H1 (cell line): ENCODE measurements around the gene ZC3H12C. TPM values are rescaled to one million over a fixed set of nuclear protein-coding genes. Genes with fewer than 3 reads are reported as not detected.

Experiments used
- CTCF ChIA-PET: fragments of 300-600 bp; sonication (Branson Sonifier 250); formaldehyde crosslinking; loops from one replicate; lab custom pipeline; 2021; ENCODE audit not compliant: partially characterized antibody; lab: Charles Lee
- POLR2A ChIA-PET: fragments of 300-600 bp; sonication (Branson Sonifier 250); formaldehyde crosslinking; loops from one replicate; lab custom pipeline; 2021; ENCODE audit warnings: inconsistent platforms; ENCODE audit not compliant: partially characterized antibody; lab: Charles Lee
- DNase-seq, 2 experiments: peaks; one replicate each; pipeline versions ENCODE4 v3.0.0 to v3.0.0-alpha.2; 2010 to 2022; ENCODE audit warnings: low spot score in 2 of 2, low read depth in 1 of 2, mixed read lengths in 1 of 2
- FAIRE-seq: peaks from 2 replicates; lab custom pipeline; 2011; peaks lifted over from hg19 to GRCh38; lab: Jason Lieb, UNC
- H2AFZ ChIP-seq: 2 replicates; pipeline ENCODE4 v1.8.1; 2012; ENCODE audit warnings: low read length, inconsistent platforms
- H2AK5ac ChIP-seq: 2 replicates; pipeline ENCODE4 v1.6.1; 2013; ENCODE audit warnings: low read depth, low read length
- H2BK120ac ChIP-seq: replicated peaks from 2 replicates; pipeline ENCODE3; 2013; ENCODE audit warnings: low read depth, low read length, inconsistent platforms
- H2BK12ac ChIP-seq: 2 replicates; pipeline ENCODE4 v1.6.1; 2013; ENCODE audit warnings: low read depth, low read length
- H2BK15ac ChIP-seq: 2 replicates; pipeline ENCODE4 v1.6.1; 2013; ENCODE audit warnings: low read length
- H2BK20ac ChIP-seq: 2 replicates; pipeline ENCODE4 v1.6.1; 2013; ENCODE audit warnings: low read length
- H2BK5ac ChIP-seq: 2 replicates; pipeline ENCODE4 v1.6.1; 2013; ENCODE audit warnings: low read depth, low read length
- H3K14ac ChIP-seq: 2 replicates; pipeline ENCODE4 v1.6.1; 2013; ENCODE audit warnings: inconsistent platforms; ENCODE audit not compliant: insufficient read length
- H3K18ac ChIP-seq: 2 replicates; pipeline ENCODE4 v1.6.1; 2013; ENCODE audit warnings: low read length; ENCODE audit errors: extremely low read depth
- H3K23ac ChIP-seq: 2 replicates; pipeline ENCODE4 v1.6.1; 2013; ENCODE audit warnings: inconsistent platforms; ENCODE audit not compliant: insufficient read length
- H3K23me2 ChIP-seq: 2 replicates; pipeline ENCODE4 v1.6.1; 2013; ENCODE audit warnings: low read depth, low read length
- H3K27ac ChIP-seq: 2 replicates; pipeline ENCODE4 v1.6.1; 2011; ENCODE audit warnings: low read depth, low read length, inconsistent platforms
- H3K27me3 ChIP-seq, 4 experiments: replicated peaks in 1 of 4; 1 replicate in 1 of 4; 2 replicates in 3 of 4; pipeline versions ENCODE4 v1.6.1 to v1.8.1; 2011 to 2013; ENCODE audit warnings: low read length in 3 of 4, mild to moderate bottlenecking in 3 of 4, inconsistent platforms in 2 of 4, mixed read lengths in 2 of 4, moderate library complexity in 1 of 4; ENCODE audit not compliant: control insufficient read depth in 3 of 4, insufficient read depth in 3 of 4; ENCODE audit errors: extremely low read depth in 1 of 4
- H3K36me3 ChIP-seq, 4 experiments: 2 replicates each; pipeline versions ENCODE4 v1.6.1 to v1.8.1; 2011 to 2013; ENCODE audit warnings: mild to moderate bottlenecking in 4 of 4, low read length in 3 of 4, moderate library complexity in 2 of 4, control low read depth in 1 of 4, inconsistent platforms in 1 of 4; ENCODE audit not compliant: insufficient read depth in 4 of 4, control insufficient read depth in 2 of 4
- H3K4ac ChIP-seq: replicated peaks from 2 replicates; pipeline ENCODE3; 2013; ENCODE audit warnings: low read length, low read depth, mixed read lengths, inconsistent platforms; ENCODE audit not compliant: insufficient read length
- H3K4me1 ChIP-seq, 4 experiments: replicated peaks in 1 of 4; 1 replicate in 1 of 4; 2 replicates in 3 of 4; pipeline versions ENCODE4 v1.6.1 to v1.8.1; 2011 to 2013; ENCODE audit warnings: low read length in 3 of 4, inconsistent platforms in 2 of 4, mixed read lengths in 1 of 4; ENCODE audit not compliant: insufficient read depth in 4 of 4, control insufficient read depth in 3 of 4
- H3K4me2 ChIP-seq, 2 experiments: 2 replicates each; pipeline versions ENCODE4 v1.6.1 to v1.8.1; 2011 to 2013; ENCODE audit warnings: low read depth in 2 of 2, low read length in 2 of 2, control low read depth in 1 of 2, inconsistent platforms in 1 of 2, mild to moderate bottlenecking in 1 of 2; ENCODE audit not compliant: insufficient read depth in 1 of 2
- H3K4me3 ChIP-seq, 4 experiments: fragments of 200-600, 300-600 bp in 1 of 4; sonication (generic), shearing (Covaris generic), sonication (Bioruptor Twin) in 1 of 4; 2 replicates each; pipeline versions ENCODE4 v1.5.1 to v1.8.1; 2011 to 2016; ENCODE audit warnings: low read length in 4 of 4, low read depth in 3 of 4, control low read depth in 2 of 4, inconsistent platforms in 2 of 4, mild to moderate bottlenecking in 2 of 4, mixed read lengths in 1 of 4, moderate library complexity in 1 of 4; ENCODE audit not compliant: insufficient read depth in 2 of 4; ENCODE audit errors: extremely low read depth in 1 of 4
- H3K56ac ChIP-seq: replicated peaks from 2 replicates; pipeline ENCODE3; 2013; ENCODE audit warnings: low read depth, mild to moderate bottlenecking, mixed read lengths, low read length, inconsistent platforms; ENCODE audit not compliant: insufficient read length
- H3K79me1 ChIP-seq: 2 replicates; pipeline ENCODE4 v1.6.1; 2013; ENCODE audit warnings: low read depth, low read length, control low read depth
- H3K79me2 ChIP-seq, 2 experiments: 2 replicates each; pipeline versions ENCODE4 v1.6.1 to v1.8.1; 2012 to 2013; ENCODE audit warnings: low read length in 2 of 2, mild to moderate bottlenecking in 2 of 2, inconsistent platforms in 1 of 2; ENCODE audit not compliant: insufficient read depth in 2 of 2, control insufficient read depth in 1 of 2
- H3K9ac ChIP-seq, 4 experiments: replicated peaks in 1 of 4; 1 replicate in 1 of 4; 2 replicates in 3 of 4; pipeline versions ENCODE4 v1.6.1 to v1.8.1; 2011 to 2013; ENCODE audit warnings: low read depth in 3 of 4, low read length in 3 of 4, control low read depth in 2 of 4, mild to moderate bottlenecking in 2 of 4, moderate library complexity in 2 of 4, inconsistent platforms in 1 of 4; ENCODE audit errors: extremely low read depth in 1 of 4
- H3K9me3 ChIP-seq, 2 experiments: 2 replicates each; pipeline versions ENCODE4 v1.6.1 to v1.8.1; 2012 to 2013; ENCODE audit warnings: mild to moderate bottlenecking in 2 of 2, moderate library complexity in 2 of 2, control low read depth in 1 of 2, inconsistent platforms in 1 of 2, low read depth in 1 of 2, low read length in 1 of 2, mixed read lengths in 1 of 2; ENCODE audit not compliant: insufficient read depth in 2 of 2
- H4K20me1 ChIP-seq, 2 experiments: replicated peaks in 1 of 2; 2 replicates each; pipeline versions ENCODE3 to v1.8.1; 2011 to 2013; ENCODE audit warnings: inconsistent platforms in 2 of 2, low read length in 2 of 2, mild to moderate bottlenecking in 1 of 2; ENCODE audit not compliant: insufficient read depth in 2 of 2, control insufficient read depth in 1 of 2
- H4K5ac ChIP-seq: 2 replicates; pipeline ENCODE4 v1.6.1; 2013; ENCODE audit warnings: low read length, low read depth, mixed read lengths, inconsistent platforms; ENCODE audit not compliant: insufficient read length
- H4K8ac ChIP-seq: 2 replicates; pipeline ENCODE4 v1.8.0; 2013; ENCODE audit warnings: mild to moderate bottlenecking, moderate library complexity, low read length, inconsistent platforms; ENCODE audit not compliant: insufficient read depth; ENCODE audit errors: extremely low read depth
- H4K91ac ChIP-seq: replicated peaks from 2 replicates; pipeline ENCODE3; 2013; ENCODE audit warnings: low read length, mixed read lengths, inconsistent platforms; ENCODE audit not compliant: insufficient read length
- BACH1 ChIP-seq: IDR thresholded peaks from 2 replicates; pipeline ENCODE4 v1.6.1; 2012; ENCODE audit warnings: low read length, improper control_type of control experiment
- BRCA1 ChIP-seq: IDR thresholded peaks from 2 replicates; pipeline ENCODE4 v1.6.1; 2012; ENCODE audit warnings: low read depth, low read length, improper control_type of control experiment
- CBX5 ChIP-seq: fragments of 300-800, 300-1000 bp; sonication (generic); IDR thresholded peaks from 2 replicates; pipeline ENCODE4 v1.7.1; 2016; ENCODE audit warnings: antibody characterized with exemption, low read length, low read depth
- CBX8 ChIP-seq: fragments of 300-800, 300-1000 bp; sonication (generic); IDR thresholded peaks from 2 replicates; pipeline ENCODE4 v1.7.1; 2016; ENCODE audit warnings: low read depth, low read length, borderline replicate concordance
- EGR1 ChIP-seq: IDR thresholded peaks from 2 replicates; pipeline ENCODE4 v1.6.1; 2011; ENCODE audit warnings: low read depth, low read length, borderline replicate concordance
- HDAC2 ChIP-seq, 2 experiments: fragments of 300-600 bp in 1 of 2; sonication (generic) in 1 of 2; IDR thresholded peaks; 2 replicates each; pipeline ENCODE4 v1.6.1; 2011 to 2012; ENCODE audit warnings: low read depth in 2 of 2, low read length in 2 of 2, mild to moderate bottlenecking in 2 of 2, moderate library complexity in 2 of 2, borderline replicate concordance in 1 of 2, inconsistent platforms in 1 of 2
- JUND ChIP-seq: IDR thresholded peaks from 2 replicates; pipeline ENCODE4 v1.6.1; 2011; ENCODE audit warnings: mild to moderate bottlenecking, improper control_type of control experiment, low read length
- SRF ChIP-seq: IDR thresholded peaks from 2 replicates; pipeline ENCODE4 v1.6.1; 2011; ENCODE audit warnings: mild to moderate bottlenecking, low read depth, low read length, moderate library complexity
- SUZ12 ChIP-seq: fragments of 200-600 bp; sonication (generic); IDR thresholded peaks from 2 replicates; pipeline ENCODE4 v1.6.1; 2012; ENCODE audit warnings: mild to moderate bottlenecking, inconsistent platforms, low read length, moderate library complexity, mixed read lengths
- TCF12 ChIP-seq: IDR thresholded peaks from 2 replicates; pipeline ENCODE4 v1.6.1; 2011; ENCODE audit warnings: low read depth, mild to moderate bottlenecking, low read length
- ZNF274 ChIP-seq: IDR thresholded peaks from 2 replicates; pipeline ENCODE4 v1.7.0; 2012; ENCODE audit warnings: low read length, borderline replicate concordance; ENCODE audit errors: extremely low read depth
- WGBS, 2 experiments: shearing (Covaris generic) in 1 of 2; methylation state at CpG; one replicate each; pipeline versions ENCODE4 v1.1.6 to v1.1.7; 2013 to 2015; ENCODE audit warnings: low lambda C conversion rate in 2 of 2, mixed read lengths in 2 of 2, inconsistent platforms in 1 of 2, low coverage in 1 of 2, missing lambda C conversion rate in 1 of 2; ENCODE audit not compliant: insufficient replicate concordance in 2 of 2, insufficient coverage in 1 of 2, insufficient read length in 1 of 2; ENCODE audit errors: extremely low coverage in 1 of 2, missing lambda C conversion rate in 1 of 2; 5-methylcytosine and 5-hydroxymethylcytosine counted together
- polyA plus RNA-seq, 7 experiments: library from polyadenylated mRNA; depleted of rRNA in 3 of 7; stranded (reverse) in 5 of 7; unstranded in 2 of 7; fragments of >200 nt in 5 of 7; fragments of 200-250 nt in 2 of 7; gene quantifications; 1 replicate in 5 of 7; 2 replicates in 1 of 7; 4 replicates in 1 of 7; pipeline versions ENCODE4 v1.2.1 to v1.2.3, GENCODE V29; 2011 to 2013; ENCODE audit warnings: missing spikeins in 2 of 7, mixed read lengths in 2 of 7
- total RNA-seq: library from RNA; stranded (reverse); fragmentation: NEBNext Ultra II Directional; extraction: Animal tissue kit (Norgen Biotek cat#: 25700); gene quantifications from 2 replicates; pipeline ENCODE4 v1.2.1, GENCODE V29; 2021
- TF ChIP-seq, protein P1 (sequence below): IDR thresholded peaks from 2 replicates; pipeline ENCODE4 v1.6.1; 2011; ENCODE audit warnings: low read depth, mild to moderate bottlenecking, low read length; ENCODE audit not compliant: insufficient read depth
- TF ChIP-seq, protein P2 (sequence below): IDR thresholded peaks from 2 replicates; pipeline ENCODE4 v1.6.1; 2011; ENCODE audit warnings: low read length, improper control_type of control experiment

ZC3H12C gene
- total and polyA plus RNA-seq, 2 of the 8 experiments (the other 6 are each of a cell fraction or from before 2014, with no cell fraction given), result 2.0 to 2.7 TPM

DNA sequence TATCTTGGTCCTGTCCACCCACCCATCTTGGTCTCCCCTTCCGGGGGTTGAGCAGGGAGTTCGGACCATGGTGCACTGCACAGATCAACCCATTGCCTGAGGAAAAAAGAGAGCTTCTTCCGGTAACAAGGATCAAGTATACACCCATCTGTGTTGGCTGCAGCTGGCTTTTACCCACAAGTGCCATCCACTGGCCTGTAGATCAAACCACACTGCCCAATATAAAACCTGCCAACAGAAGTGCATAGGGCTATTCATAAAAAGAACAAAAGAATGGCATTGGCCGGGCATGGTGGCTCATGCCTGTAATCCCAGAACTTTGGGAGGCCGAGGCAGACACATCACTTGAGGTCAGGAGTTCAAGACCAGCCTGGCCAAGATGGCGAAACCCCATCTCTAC is 94.5 kb downstream of the ZC3H12C start:
- H3K4ac ChIP-seq, result no peak overlapping the region
- H2BK20ac ChIP-seq, result no peak overlapping the region
- TF ChIP-seq ZNF274 (no peak), EGR1 (no peak), CBX8 (no peak), SRF (no peak), HDAC2 (IDR thresholded peaks at IDR 0.05; ENCODE audit: borderline replicate concordance in 1 of 2, low read depth in 2 of 2, low read length in 2 of 2) (no peak), JUND (no peak), SUZ12 (no peak), TCF12 (no peak), BRCA1 (no peak), CBX5 (no peak), BACH1 (no peak)
- TF ChIP-seq, protein P1, sequence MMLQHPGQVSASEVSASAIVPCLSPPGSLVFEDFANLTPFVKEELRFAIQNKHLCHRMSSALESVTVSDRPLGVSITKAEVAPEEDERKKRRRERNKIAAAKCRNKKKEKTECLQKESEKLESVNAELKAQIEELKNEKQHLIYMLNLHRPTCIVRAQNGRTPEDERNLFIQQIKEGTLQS, result no peak
- TF ChIP-seq, protein P2, sequence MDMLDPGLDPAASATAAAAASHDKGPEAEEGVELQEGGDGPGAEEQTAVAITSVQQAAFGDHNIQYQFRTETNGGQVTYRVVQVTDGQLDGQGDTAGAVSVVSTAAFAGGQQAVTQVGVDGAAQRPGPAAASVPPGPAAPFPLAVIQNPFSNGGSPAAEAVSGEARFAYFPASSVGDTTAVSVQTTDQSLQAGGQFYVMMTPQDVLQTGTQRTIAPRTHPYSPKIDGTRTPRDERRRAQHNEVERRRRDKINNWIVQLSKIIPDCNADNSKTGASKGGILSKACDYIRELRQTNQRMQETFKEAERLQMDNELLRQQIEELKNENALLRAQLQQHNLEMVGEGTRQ, result no peak
- TF ChIP-seq, all 59 proteins: peak for 0
- FAIRE-seq (no peak), DNase-seq (no peak)
- Histone ChIP-seq H3K79me1 (no peaks in the 10 kb centered on the region), H3K4me1 (peaks cover 0 to 10% (median 9%) of the 10 kb centered on the region in 4 experiments; a peak in 6 of 7 replicates), H4K5ac (no peak overlapping the region), H3K23ac (no peak overlapping the region), H4K20me1 (no peaks in the 10 kb centered on the region), H3K14ac (no peak overlapping the region), H2AFZ (no peak overlapping the region), H3K27me3 (no peaks in the 10 kb centered on the region), H3K56ac (no peak overlapping the region), H2BK15ac (0 out of 2 replicates have a peak overlapping the region, but pooled peaks have one; percentile 61), H3K9ac (no peak overlapping the region), H3K9me3 (no peaks in the 10 kb centered on the region), H2BK120ac (no peak overlapping the region), H3K4me2 (no peak overlapping the region), H2BK12ac (no peak overlapping the region), H3K27ac (no peak overlapping the region), H3K4me3 (no peak overlapping the region), H2BK5ac (no peak overlapping the region), H3K36me3 (no peaks in the 10 kb centered on the region), H3K18ac (no peak overlapping the region), H4K91ac (no peak overlapping the region), H2AK5ac (no peak overlapping the region), H4K8ac (no peak overlapping the region), H3K23me2 (no peaks in the 10 kb centered on the region), H3K79me2 (no peaks in the 10 kb centered on the region)
- ChIA-PET POLR2A (no interaction called here), CTCF (interaction anchor here (0.9 to 7.1 kb wide), 4 partner anchors 12 to 242 kb away, joined by 3 to 46 read pairs (median 4); partner anchors contain the start of gene FDX1)
- WGBS, 2 experiments, result 93% methylated on average over 6 of the region's 6 CpGs; no CpG with 5 or more reads in 1 of the 2 experiments
